GM19452 (cell line): ENCODE measurements around the gene UPF2.

ENCODE experiments used
- ATAC-seq: cut with Tn5 transposase; IDR thresholded peaks from one replicate; pipeline ENCODE4 v1.9.1; 2021; ENCODE audit not compliant: unreplicated experiment

Gene UPF2

DNA sequence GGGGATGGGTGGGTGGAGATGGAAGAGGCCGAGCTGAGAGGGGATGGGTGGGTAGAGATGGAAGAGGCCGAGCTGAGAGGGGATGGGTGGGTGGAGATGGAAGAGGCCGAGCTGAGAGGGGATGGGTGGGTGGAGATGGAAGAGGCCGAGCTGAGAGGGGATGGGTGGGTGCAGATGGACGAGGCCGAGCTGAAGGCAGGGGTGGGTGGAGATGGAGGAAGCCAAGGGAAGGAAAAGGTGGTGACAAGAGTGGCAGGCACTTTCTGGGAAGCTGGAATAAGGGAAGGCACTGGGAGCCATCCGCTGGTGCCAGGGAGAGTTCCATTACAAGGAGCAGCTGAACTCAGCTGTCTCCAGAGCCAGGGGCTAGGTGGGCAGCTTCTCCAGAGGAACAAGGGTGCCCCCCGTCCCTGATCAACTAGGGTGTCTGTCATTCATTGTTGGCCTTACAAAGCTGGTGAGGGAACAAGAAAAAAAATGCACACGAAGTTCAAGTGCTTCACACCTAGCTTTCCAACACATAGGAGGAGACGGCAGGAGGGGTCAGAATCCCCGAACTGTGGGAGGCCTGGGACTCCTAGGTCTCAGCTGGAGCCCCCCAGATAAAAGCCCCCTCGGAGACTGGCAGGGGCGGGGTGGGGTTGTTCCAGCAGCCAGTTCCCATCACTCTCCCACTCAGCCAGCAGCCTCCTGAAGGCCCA, 157.0 kb downstream of the UPF2 start:
- no peak for ATAC-seq

DNA sequence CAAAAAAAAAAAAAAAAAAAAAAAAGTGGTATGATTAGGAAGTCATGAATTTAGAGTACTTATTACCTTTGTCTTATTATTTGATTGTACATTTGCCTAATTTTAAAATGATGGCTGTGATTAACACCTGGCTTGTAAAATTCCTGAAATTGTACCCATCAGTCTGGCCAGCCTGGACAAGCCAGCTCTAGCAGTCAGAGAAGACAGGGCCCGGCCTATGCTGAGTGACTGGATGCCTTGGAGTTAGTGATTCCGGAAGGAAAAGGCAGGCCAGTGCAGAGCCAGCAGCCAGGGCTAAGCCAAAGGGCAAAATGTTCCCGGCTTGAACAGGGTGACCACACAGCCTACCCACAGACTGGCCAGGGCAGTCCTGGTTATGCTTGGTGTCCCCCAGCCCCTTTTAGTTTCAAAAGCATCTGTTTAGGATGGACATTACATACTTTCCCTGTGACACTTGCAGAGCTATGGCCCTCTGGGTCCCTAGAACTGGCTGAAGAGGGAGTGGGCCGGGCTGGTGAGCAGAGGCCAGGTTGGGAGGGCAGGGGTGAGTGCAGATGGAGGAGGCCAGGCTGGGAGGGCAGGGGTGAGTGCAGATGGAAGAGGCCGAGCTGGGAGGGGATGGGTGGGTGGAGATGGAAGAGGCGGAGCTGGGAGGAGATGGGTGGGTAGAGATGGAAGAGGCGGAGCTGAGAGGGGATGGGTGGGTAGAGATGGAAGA, 157.7 kb downstream of the UPF2 start:
- ATAC-seq, result no peak

DNA sequence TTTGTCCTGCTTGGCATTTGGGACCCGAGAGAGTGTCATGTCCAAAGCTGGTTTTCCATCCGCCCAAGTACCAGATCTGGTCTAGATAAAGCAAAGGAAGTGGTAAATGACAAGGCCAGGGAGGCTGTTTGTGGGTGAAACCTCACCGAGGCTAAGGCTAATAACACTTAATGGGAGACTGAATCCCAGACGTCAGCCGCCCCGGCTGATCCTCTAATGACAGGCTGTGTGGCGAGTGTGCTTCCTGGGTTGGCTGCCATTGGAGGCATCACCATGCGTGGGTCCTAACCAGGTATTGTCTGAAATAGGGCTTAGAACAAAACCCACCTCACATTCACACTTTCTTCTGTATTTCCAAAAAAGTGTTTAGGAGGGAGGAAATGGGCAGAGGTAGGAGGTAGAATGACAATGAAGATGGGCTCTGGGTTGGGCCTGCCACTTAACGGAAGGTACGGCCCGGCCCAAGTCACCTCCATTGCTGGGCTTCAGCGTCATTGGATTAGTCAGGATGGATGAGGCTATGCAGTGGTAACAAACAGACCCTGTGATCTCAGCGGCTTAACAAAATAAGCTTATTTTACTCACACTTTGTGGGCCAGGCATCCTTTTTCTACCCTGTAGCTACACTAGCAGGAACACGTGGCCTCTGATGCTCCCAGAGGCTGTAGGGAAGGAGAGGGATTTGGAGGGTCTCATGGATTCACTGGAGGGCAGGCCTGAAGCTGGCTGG, 159.8 kb downstream of the UPF2 start:
- ATAC-seq, result no peak

DNA sequence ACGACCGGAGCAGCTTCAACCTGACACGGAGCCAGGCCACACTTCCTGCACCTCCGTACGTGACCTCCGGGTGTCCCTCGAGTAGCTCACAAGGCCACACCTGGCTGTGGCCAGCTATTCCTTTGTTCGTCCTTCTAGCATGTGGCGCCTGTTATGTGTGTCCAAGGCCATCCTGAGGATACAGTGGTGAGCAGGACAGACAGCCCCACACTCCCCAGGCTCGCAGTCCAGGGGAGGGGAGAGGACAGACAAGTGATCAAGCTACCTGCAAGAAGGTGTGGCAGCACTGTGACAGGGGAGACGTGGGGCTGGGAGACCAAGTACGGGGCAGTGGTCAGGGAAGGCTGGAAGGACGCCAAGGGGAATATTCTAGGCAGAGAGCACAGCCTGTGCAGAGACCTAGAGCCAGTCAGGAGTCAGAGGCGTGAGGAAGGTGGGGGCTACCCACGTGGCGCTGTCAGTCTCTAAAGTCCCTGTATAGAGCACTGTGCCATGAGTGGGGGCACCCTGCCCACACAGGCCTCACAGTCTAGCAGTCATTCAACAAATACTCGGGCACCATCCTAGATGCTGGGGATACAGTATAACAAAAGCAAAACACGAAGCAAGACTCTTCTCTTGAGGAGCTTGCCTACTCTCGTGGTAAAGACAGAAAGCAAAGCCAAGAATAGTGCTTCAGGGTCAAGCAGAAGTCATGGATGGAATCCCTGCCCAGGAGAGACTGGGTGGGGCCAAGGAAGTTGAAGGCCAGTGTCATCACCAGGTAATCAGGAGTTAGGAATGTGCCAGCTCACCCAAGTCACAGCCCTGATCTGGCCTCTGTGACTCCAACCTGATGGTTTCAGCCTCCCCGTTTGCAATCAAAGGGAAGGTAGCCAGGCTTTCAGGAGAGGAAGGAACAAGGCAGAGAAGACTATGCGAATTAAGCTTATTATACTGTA, 160.9 kb downstream of the UPF2 start:
- ATAC-seq, result no peak

DNA sequence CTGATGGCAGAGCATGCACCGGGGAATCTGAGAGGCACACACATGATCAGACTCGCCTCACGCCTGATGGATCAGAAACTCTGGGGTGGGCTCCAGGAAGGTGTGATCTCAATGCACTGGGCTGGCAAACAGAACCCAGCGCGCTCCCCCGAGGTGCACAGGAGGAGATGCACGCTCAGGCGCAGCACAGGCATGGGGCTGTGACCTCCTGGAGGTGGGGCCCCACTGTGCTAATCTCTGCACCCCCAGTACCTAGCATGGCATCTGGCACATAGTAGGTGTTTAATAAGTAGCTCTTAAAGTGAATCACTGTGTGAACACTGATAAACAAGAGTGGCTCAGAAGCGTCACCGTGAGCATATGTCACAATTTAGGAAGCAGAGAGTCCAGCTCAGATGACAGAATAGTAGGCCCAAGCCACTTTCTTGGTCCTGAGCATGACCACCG, 161.6 kb downstream of the UPF2 start:
- ATAC-seq, result no peak

DNA sequence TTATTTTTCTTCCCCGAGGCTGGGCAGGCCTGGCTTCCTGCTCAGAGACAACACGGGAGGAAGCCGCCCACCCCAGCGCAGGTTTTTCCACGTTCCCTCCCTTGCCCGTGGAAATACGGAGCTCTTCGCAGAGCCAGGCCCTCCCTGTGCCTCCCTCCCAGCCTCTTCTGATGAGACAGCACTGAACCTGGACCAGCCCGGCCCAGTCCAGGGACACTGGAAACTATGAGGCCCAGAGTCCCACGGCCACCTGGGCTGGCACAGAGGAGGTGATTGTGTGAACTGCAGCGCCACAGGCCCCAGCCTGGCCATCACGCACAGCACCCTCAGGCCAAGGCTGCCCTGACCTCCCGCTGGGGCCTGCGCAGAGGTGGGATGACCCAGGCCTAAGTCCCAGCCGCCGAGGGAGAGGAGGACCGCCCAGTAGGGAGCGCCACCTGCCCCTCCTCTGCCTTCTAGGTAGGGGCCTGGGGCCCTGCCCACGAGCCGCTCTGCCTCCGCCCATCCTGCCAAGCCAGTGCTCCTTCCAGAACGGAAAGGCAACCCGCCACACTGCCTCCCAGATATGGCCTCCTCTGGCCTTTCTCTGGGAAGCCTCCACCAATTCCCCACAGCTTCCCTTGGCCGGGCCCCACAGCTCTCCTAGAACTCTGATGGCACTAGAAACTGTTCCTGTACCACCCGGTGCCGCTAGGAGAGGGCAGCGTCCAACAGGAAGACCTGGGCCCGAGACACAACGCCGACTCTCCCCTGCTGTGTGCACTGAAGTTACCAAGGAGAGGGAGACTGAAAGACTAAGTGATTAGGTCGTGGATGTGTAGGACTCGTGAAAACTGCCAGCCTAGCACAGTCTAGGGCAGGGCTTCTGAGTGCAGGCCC, 162.2 kb downstream of the UPF2 start:
- ATAC-seq, result no peak

DNA sequence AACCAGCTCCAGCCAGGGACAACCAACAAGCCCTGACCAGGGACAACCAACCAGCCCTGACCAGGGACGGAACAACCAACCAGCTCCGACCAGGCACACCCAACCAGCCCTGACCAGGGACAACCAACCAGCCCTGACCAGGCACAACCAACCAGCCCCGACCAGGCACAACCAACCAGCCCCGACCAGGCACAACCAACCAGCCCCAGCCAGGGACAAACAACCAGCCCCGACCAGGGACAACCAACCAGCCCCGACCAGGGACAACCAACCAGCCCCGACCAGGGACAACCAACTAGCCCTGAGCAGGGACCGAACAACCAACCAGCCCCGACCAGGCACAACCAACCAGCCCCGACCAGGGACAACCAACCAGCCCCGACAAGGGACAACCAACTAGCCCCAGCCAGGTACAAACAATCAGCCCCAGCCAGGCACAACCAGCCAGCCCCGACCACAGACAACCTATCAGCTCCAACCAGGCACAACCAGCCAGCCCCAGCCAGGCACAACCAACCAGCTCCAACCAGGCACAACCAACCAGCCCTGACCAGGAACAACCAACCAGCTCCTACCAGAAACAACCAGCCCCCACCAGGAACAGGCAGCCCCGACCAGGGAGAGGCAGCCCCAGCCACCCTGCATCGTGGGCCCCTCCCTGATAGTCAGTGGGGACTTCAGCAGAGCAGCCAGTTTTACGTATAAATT, 163.1 kb downstream of the UPF2 start:
- no peak for ATAC-seq

DNA sequence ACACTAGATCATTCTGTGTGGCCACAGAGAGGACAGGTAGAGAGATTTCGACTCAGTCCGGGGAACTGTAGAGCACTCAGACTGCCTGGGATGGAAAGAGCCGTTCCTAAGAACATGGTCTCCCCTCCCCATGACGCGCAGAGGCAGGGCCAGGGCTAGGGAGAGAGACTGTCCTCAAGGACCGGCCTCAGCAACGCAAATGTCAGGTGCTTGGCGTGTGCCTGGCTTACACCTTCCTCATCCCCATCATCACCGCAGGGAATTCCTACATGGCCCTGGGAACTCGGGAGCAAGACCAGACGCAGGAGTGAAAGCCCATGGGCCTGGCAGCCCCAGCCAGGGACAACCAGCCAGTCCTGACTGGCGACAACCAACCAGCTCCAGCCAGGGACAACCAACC, 163.8 kb downstream of the UPF2 start:
- ATAC-seq, result no peak

DNA sequence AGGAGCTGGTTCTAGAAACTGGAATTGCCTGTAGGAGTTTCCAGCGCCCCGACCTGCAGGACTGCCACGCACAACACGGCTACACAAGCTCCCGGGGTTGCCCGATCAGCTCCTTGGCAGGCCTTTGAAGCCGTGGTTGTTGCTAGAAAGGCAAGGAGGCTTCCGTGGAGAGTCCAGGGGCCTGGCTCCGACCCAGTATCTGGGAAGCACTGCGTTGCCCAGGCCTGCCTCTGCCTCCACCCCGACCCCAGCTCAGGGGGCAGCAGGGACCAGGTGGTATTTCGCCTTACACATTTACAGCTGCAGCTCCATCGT, 165.1 kb downstream of the UPF2 start:
- no peak for ATAC-seq

DNA sequence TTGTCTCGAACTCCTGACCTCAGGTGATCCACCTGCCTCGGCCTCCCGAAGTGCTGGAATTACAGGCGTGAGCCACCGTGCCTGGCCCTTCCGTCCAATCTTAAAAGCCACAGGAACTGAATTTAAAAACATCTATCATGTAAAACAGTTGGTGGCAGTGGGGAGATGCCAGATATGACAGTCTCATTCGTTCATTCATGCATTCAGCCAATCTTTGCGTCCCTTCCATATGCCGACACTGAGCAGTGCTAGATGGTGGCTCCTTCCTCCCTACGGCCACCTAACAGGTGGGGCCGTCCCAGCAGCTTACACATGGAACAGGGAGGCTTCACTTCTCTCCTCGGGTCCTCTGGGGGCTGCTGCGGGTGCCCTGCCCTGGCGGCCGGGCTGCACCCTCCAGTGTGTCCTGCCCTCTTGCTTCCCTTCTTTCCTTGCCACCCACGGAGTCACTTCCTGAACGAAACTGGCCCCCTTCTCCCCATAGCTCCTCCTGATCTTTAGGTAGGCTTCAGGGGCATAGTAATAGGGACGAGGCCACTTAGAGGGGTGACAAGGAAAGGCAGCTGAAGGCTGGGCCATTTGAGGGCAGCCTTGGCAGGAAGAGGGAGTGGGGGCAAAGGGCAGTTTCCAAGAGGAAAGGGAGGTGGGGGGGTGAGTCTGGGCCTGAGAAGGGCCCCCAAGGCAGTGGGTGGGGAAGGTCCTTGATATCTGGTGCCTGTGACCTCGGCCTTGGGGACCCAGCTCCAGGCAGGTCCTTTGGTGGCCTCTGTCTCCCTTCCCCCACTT, 165.6 kb downstream of the UPF2 start:
- no peak for ATAC-seq

DNA sequence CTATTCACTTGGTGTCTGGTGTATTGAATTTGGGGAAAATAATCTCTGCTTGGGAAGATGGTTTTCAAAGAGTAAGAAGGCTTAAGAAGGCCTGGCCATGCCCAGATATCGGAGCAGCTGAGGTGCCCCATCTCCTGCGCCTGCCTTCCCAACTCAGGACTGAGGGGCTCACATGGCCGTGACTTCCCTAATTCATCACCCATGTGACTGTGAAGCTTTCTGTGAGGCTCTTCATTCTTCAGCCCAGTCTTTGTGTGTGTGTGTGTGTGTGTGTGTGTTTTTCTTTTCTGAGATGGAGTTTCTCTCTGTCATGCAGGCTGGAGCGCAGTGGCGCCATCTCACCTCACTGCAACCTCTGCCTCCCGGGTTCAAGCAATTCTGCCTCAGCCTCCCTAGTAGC, 166.3 kb downstream of the UPF2 start:
- no peak for ATAC-seq

DNA sequence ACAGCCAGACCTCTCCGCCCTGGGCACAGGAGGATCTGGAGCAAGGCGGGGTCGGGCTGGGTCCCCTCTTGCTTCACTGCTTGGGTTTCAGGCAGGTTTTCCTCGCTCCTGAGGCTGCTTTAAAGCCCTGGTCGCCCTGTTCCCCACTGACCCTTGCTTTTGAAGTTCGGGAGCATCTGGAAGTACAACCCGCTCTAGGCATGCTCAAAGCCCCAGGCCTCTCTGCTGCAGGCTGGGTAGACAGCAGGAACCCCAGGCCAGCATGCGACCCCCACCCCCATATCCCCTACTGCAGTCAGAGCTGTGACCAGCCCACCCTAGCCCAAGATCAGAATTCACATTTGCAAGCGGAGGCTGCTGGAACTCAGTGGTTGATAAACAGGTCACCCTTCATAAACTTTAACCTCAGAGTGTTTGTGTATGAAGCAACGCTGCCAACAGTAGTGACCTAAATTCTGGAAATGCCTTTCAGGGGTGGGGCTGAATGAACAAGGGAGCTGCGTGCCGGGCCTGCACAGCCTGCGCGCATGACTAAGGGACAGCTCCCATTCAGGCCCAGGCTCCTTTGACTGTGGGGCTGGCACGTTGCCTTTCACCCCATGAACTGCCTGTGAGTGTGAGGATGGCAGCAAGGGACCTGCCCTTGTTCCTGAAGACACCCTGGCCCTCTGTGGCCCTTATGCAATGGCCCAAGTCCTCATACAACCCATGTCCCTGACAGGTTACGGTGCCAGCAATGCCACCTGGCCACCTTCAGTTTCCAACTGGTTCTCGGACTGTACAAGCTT, 166.9 kb downstream of the UPF2 start:
- ATAC-seq, result no peak

DNA sequence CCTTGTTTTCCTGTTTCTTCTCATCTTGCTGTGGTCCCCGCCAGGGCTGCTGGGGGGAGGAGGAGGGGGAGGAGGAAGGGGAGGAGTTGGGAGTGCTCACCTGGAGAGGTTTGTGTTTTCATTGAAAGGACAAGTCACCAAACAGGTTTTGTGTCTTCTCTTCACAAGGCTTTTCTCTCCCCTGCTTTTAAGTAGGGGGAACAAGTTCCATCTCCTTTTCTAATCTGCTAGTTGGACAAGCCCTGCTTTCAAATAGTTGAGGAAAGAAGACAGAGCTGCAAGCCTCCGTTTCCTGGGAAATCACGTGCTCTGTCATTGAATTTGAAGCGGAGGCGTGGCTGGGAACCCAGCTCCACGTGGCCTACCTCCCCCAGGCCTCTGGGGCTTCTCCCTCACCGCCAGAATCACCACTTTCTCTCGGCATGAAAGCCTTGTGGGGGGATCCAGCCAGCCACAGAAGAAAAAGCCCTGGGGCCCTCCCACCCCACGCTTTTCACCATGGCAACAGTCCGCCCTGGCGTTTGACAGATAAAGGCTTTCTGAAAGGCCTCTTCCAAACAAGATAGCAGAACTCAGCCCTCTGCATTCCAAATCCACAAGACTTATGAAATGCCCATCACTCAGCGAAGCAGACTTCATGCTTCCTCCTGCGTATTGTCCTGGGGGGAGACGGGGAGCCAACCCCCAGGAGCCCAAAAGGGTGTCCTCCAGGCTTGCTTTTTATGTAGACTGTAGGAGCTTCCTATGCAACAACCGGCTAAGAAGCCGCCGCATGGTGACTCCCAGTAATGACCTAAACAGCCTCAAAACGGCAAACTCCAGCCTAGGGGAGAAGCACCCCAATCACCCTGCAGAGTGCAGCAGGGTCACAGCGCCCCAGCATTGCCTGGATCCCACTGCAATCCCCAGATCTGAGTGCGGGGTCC, 167.8 kb downstream of the UPF2 start:
- no peak for ATAC-seq

DNA sequence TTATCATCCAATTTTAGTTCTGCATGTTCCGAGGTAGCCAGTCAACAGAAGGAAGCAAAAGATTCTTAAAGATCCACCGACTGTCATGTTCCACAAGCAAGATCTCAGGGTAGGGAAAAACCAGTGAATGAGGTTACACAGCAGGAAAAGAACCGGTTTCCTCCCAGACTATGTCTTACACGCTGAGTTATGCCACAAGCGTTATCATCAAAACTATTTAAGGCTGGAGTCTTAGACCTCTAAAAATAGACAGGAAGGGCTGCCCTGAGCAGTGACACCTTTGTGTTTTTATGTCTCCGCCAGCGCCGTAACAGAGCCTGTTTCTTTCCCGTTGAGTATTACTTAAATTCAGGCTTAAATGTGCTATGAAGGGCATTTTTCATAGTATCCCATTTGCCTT, 171.1 kb downstream of the UPF2 start:
- ATAC-seq, result no peak

DNA sequence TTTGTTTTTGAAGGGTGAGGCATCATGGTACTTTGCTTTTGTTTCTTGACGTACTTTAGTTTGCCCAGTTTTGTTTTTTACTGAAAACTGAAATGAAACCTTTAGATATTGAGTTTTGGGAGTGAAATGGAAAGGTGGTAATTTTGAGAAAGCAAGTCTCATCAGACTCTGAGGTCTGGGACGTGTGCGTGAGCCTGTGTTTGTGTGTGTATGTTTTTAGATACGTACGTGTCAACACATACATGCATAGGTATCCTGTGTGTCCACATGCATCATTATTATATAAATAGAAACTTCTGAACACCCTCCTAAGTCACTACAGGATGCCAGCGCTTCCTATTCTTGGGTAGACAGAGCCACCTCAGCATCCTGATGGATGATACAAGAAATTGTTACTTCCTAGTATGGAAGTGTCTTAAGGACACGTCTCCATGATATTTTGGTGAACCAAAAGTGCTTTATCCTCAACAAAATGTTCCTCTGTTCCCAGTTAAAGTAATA, 171.7 kb downstream of the UPF2 start:
- no peak for ATAC-seq

DNA sequence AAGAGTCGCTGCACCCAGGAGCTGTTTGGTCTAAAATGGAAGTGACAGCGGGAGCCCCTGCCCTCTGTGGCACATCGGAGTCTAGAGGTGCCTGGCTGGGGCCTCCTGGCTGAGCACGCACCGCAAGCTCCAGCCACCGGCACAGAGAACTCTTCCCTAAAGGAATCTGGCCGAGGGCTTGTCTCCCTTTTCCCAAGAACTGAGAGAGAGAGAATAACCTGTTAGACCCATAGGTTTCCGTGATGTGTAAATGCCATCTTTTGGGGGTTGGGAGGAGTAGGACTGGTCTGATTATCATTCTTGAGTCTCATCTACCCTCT, 172.2 kb downstream of the UPF2 start:
- ATAC-seq, result no peak
